Fibroblast of lung (primary cell): ENCODE data around the gene OR8B4. TPM values are rescaled to one million over a fixed set of nuclear protein-coding genes. Genes with fewer than 3 reads are reported as not detected.
A peak's percentile ranks its signal among the peaks of the same experiment; 100 is the strongest.
"Not testable (repeated sequence)": the region's sequence is repeated elsewhere in the genome, so short reads cannot be mapped to it uniquely, and the experiment has no call there.

Source experiments
- DNase-seq, 2 donors: peaks; one replicate each; pipeline versions ENCODE4 v3.0.0 to v3.0.0-alpha.2; 2010; ENCODE audit warnings: low read depth in 2 of 2
- H2AFZ ChIP-seq: 2 replicates; pipeline ENCODE4 v1.5.1; 2012; ENCODE audit warnings: low read length, control low read depth, inconsistent platforms
- H3K27ac ChIP-seq: 2 replicates; pipeline ENCODE4 v1.5.1; 2011; ENCODE audit warnings: low read length, control low read depth; ENCODE audit not compliant: insufficient read depth
- H3K27me3 ChIP-seq: 2 replicates; pipeline ENCODE4 v1.5.1; 2011; ENCODE audit warnings: mild to moderate bottlenecking, low read length; ENCODE audit not compliant: control insufficient read depth, insufficient read depth
- H3K36me3 ChIP-seq: 2 replicates; pipeline ENCODE4 v1.5.1; 2011; ENCODE audit warnings: low read length; ENCODE audit not compliant: control insufficient read depth, insufficient read depth
- H3K4me1 ChIP-seq: 2 replicates; pipeline ENCODE4 v1.5.1; 2011; ENCODE audit warnings: low read length; ENCODE audit not compliant: control insufficient read depth, insufficient read depth; ENCODE audit errors: extremely low read depth
- H3K4me2 ChIP-seq: 2 replicates; pipeline ENCODE4 v1.5.1; 2011; ENCODE audit warnings: low read length, control low read depth; ENCODE audit not compliant: insufficient read depth; ENCODE audit errors: extremely low read depth
- H3K4me3 ChIP-seq, 4 experiments: fragments of 200-600 bp in 1 of 4; sonication (generic) in 1 of 4; replicated peaks in 1 of 4; 2 replicates each; pipeline ENCODE4 v1.5.1; 2011 to 2016; ENCODE audit warnings: low read length in 4 of 4, low read depth in 3 of 4, mild to moderate bottlenecking in 3 of 4, control low read depth in 2 of 4, inconsistent platforms in 1 of 4, mixed read lengths in 1 of 4; ENCODE audit not compliant: insufficient read depth in 1 of 4; ENCODE audit errors: control extremely low read depth in 1 of 4
- H3K79me2 ChIP-seq: 2 replicates; pipeline ENCODE4 v1.5.1; 2012; ENCODE audit warnings: mild to moderate bottlenecking, low read length, inconsistent platforms; ENCODE audit not compliant: control insufficient read depth, insufficient read depth
- H3K9ac ChIP-seq: 2 replicates; pipeline ENCODE4 v1.5.1; 2011; ENCODE audit warnings: mild to moderate bottlenecking, low read length, control low read depth; ENCODE audit not compliant: insufficient read depth
- H3K9me3 ChIP-seq: 2 replicates; pipeline ENCODE4 v1.5.1; 2012; ENCODE audit warnings: low read depth, low read length; ENCODE audit not compliant: control insufficient read depth, insufficient read depth
- H4K20me1 ChIP-seq: 2 replicates; pipeline ENCODE4 v1.5.1; 2011; ENCODE audit warnings: low read length; ENCODE audit not compliant: control insufficient read depth, insufficient read depth; ENCODE audit errors: extremely low read depth
- EZH2 ChIP-seq: IDR thresholded peaks from 2 replicates; pipeline ENCODE4 v1.5.1; 2012; ENCODE audit warnings: low read length, control low read depth, mild to moderate bottlenecking; ENCODE audit errors: missing control alignments
- polyA plus RNA-seq, 2 donors: library from polyadenylated mRNA; depleted of rRNA in 1 of 2; stranded (reverse) in 1 of 2; unstranded in 1 of 2; fragments of >200 nt; gene quantifications; 2 replicates each; pipeline ENCODE4 v1.2.1, GENCODE V29; 2011 to 2012; ENCODE audit warnings: missing spikeins in 1 of 2
- total RNA-seq: library from RNA; depleted of rRNA; stranded (reverse); fragments of >200 nt; gene quantifications from 2 replicates; pipeline ENCODE4 v1.2.1, GENCODE V29; 2014
- TF ChIP-seq, protein P1 (sequence below), 2 donors: IDR thresholded peaks in 1 of 2; conservative IDR thresholded peaks in 1 of 2; 1 replicate in 1 of 2; 2 replicates in 1 of 2; pipeline ENCODE4 v1.5.1; 2011 to 2012; ENCODE audit warnings: low read length in 2 of 2, control low read depth in 1 of 2, inconsistent platforms in 1 of 2, low read depth in 1 of 2, mild to moderate bottlenecking in 1 of 2

The OR8B4 gene
- total and polyA plus RNA-seq, 2 donors (not counting 1 experiment from before 2014, with no cell fraction given) = not detected

DNA sequence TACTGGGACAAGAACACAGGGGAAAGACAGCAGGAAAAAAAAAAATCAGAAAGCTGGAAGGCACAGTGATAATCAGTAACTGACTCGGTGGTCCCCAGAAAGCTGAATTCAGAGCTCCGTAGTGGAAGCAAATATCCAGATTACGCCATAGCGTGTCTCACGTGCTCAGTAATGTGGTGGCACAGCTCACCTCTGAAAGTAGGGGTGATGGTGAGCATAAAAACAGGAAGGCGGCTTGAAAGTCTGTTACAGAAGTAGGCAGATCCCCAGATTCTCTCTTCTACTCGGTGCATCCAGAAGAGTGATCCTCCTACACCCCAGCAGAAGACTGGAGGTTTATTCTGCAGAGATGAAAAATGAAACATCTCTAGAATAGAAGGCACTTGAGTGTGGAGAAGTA lies 14.8 kb downstream of the OR8B4 start:
- H3K9ac ChIP-seq = no peak overlapping the region
- no peaks in the 10 kb centered on the region for H3K27me3 ChIP-seq

DNA sequence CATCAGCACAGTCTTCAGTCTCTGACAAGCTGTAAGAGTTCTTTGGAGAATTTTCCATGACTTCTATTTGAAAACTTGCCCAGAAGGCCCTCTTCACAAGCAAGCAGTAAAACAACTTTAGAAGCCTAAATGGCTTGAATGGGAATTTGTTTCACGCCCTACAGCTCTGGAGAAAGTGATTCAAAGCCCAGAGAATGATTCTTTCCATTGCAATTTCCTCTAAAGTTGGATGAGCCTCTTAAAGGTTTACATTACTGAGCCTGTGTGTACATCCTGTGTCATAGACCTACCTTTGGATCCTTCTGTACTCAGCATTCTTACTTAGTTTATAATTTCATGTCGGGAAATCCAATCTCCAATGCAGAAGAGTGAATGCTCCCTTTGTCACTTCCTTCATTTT lies 19.1 kb downstream of the OR8B4 start:
- H3K4me3 ChIP-seq = no peak overlapping the region
- H3K36me3 ChIP-seq = no peaks in the 10 kb centered on the region
- peak in 1 of 2 donors; percentile 17 for DNase-seq
- no peak for TF ChIP-seq EZH2
- TF ChIP-seq, protein P1, sequence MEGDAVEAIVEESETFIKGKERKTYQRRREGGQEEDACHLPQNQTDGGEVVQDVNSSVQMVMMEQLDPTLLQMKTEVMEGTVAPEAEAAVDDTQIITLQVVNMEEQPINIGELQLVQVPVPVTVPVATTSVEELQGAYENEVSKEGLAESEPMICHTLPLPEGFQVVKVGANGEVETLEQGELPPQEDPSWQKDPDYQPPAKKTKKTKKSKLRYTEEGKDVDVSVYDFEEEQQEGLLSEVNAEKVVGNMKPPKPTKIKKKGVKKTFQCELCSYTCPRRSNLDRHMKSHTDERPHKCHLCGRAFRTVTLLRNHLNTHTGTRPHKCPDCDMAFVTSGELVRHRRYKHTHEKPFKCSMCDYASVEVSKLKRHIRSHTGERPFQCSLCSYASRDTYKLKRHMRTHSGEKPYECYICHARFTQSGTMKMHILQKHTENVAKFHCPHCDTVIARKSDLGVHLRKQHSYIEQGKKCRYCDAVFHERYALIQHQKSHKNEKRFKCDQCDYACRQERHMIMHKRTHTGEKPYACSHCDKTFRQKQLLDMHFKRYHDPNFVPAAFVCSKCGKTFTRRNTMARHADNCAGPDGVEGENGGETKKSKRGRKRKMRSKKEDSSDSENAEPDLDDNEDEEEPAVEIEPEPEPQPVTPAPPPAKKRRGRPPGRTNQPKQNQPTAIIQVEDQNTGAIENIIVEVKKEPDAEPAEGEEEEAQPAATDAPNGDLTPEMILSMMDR (conservative IDR thresholded peaks at IDR 0.05 in 1 of 2, IDR thresholded peaks at IDR 0.05 in 1 of 2; ENCODE audit: low read depth in 1 of 2, low read length in 2 of 2) = no peak
- no peak overlapping the region for H2AFZ ChIP-seq
- no peak overlapping the region for H3K27ac ChIP-seq
- H3K9me3 ChIP-seq = no peaks in the 10 kb centered on the region
- H3K79me2 ChIP-seq = no peaks in the 10 kb centered on the region
- no peaks in the 10 kb centered on the region for H3K27me3 ChIP-seq
- no peak overlapping the region for H3K4me2 ChIP-seq
- no peak overlapping the region for H3K9ac ChIP-seq
- no peaks in the 10 kb centered on the region for H4K20me1 ChIP-seq
- no peaks in the 10 kb centered on the region for H3K4me1 ChIP-seq

More for the DNA sequence above, 14.8 kb downstream of the OR8B4 start:
- TF ChIP-seq EZH2 = no peak
- TF ChIP-seq, protein P1 (conservative IDR thresholded peaks at IDR 0.05 in 1 of 2, IDR thresholded peaks at IDR 0.05 in 1 of 2; ENCODE audit: low read depth in 1 of 2, low read length in 2 of 2) = no peak
- Histone ChIP-seq H3K27ac (no peak overlapping the region), H2AFZ (no peak overlapping the region), H3K9me3 (no peaks in the 10 kb centered on the region), H3K4me1 (no peaks in the 10 kb centered on the region), H3K79me2 (no peaks in the 10 kb centered on the region), H3K4me2 (no peak overlapping the region), H3K4me3 (no peak overlapping the region), H3K36me3 (no peaks in the 10 kb centered on the region), H4K20me1 (no peaks in the 10 kb centered on the region)
- DNase-seq = no peak

DNA sequence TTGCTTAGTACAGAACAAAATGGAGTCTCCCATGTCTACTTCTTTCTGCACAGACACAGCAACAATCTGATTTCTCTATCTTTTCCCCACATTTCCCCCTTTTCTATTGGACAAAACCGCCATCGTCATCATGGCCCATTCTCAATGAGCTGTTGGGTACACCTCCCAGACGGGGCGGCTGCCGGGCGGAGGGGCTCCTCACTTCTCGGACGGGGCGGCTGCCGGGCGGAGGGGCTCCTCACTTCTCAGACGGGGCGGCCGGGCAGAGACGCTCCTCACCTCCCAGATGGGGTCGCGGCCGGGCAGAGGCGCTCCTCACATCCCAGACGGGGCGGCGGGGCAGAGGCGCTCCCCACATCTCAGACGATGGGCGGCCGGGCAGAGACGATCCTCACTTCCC lies 21.5 kb downstream of the OR8B4 start:
- not testable (repeated sequence) for H3K27ac ChIP-seq, DNase-seq, H3K79me2 ChIP-seq, H3K4me1 ChIP-seq, H3K27me3 ChIP-seq, H3K9me3 ChIP-seq, H3K9ac ChIP-seq, H3K4me2 ChIP-seq, H4K20me1 ChIP-seq, H2AFZ ChIP-seq, H3K36me3 ChIP-seq, H3K4me3 ChIP-seq
